NCI-H2029 (cell line): ENCODE results near the gene PTPN23.

Experiments used
- DNase-seq: peaks from one replicate; lab custom pipeline; 2025; lab: John Stamatoyannopoulos, UW

PTPN23 gene

GRCh38 chr3:47407237-47407636 lies 26.4 kb downstream of the PTPN23 start:
- DNase-seq = no peak

GRCh38 chr3:47407896-47408838 lies 27.3 kb downstream of the PTPN23 start:
- no peak for DNase-seq

GRCh38 chr3:47408839-47409229 lies 28.0 kb downstream of the PTPN23 start:
- DNase-seq = no peak

- DNase-seq = no peak
Observed at GRCh38 chr3:47409284-47409683, 28.5 kb downstream of the PTPN23 start.

- DNase-seq = no peak
Observed at GRCh38 chr3:47409688-47410416, 29.0 kb downstream of the PTPN23 start.

GRCh38 chr3:47410417-47410720 lies 29.5 kb downstream of the PTPN23 start:
- no peak for DNase-seq

GRCh38 chr3:47410801-47411646 lies 30.2 kb downstream of the PTPN23 start:
- DNase-seq = no peak

GRCh38 chr3:47411696-47412452 lies 31.1 kb downstream of the PTPN23 start:
- DNase-seq = no peak

- DNase-seq = no peak
Observed at GRCh38 chr3:47412453-47412756, 31.6 kb downstream of the PTPN23 start.

- DNase-seq = no peak
Observed at GRCh38 chr3:47412842-47413520, 32.2 kb downstream of the PTPN23 start.

- DNase-seq = no peak
Observed at GRCh38 chr3:47413751-47414150, 32.9 kb downstream of the PTPN23 start.

GRCh38 chr3:47414161-47414564 lies 33.3 kb downstream of the PTPN23 start:
- DNase-seq = no peak

- no peak for DNase-seq
Observed at GRCh38 chr3:47414666-47415587, 34.1 kb downstream of the PTPN23 start.

- no peak for DNase-seq
Observed at GRCh38 chr3:47416041-47416440, 35.2 kb downstream of the PTPN23 start.

GRCh38 chr3:47418167-47419082 lies 37.6 kb downstream of the PTPN23 start:
- no peak for DNase-seq

GRCh38 chr3:47419083-47420043 lies 38.5 kb downstream of the PTPN23 start:
- no peak for DNase-seq

- DNase-seq = no peak
Observed at GRCh38 chr3:47420044-47420430, 39.2 kb downstream of the PTPN23 start.
